ENCODE measurements around the gene CCR8.

- no peak for TF ChIP-seq CTCF (IDR thresholded peaks at IDR 0.05)
- no peak for TF ChIP-seq POLR2A (IDR thresholded peaks at IDR 0.05)
These were observed 1.3 kb downstream of the CCR8 start for GRCh38 chr3:39330824-39331223.

Data from Peyer's patch (tissue), 4 donors.